SK-N-MC (cell line): ENCODE results near the gene PSTPIP2.

Source experiments
- EZH2 ChIP-seq: fragments of 200-600 bp; sonication (generic); IDR thresholded peaks from one replicate; pipeline ENCODE4 v1.6.1; 2017; ENCODE audit warnings: antibody characterized with exemption
- POLR2AphosphoS5 ChIP-seq: IDR thresholded peaks from 2 replicates; pipeline ENCODE4 v1.6.1; 2012; ENCODE audit warnings: mild to moderate bottlenecking, low read depth, low read length, borderline replicate concordance

- no peak for TF ChIP-seq EZH2
- no peak for TF ChIP-seq POLR2AphosphoS5
Observed at GRCh38 chr18:45935591-45936335, 136.3 kb downstream of the PSTPIP2 start.
